GM19324 (cell line): Measurements from ENCODE around the gene TMEM198.

Source experiments
- ATAC-seq: cut with Tn5 transposase; IDR thresholded peaks from one replicate; pipeline ENCODE4 v1.9.1; 2021; ENCODE audit warnings: mild to moderate bottlenecking, moderate library complexity; ENCODE audit not compliant: unreplicated experiment, low FRiP score

TMEM198 gene

DNA sequence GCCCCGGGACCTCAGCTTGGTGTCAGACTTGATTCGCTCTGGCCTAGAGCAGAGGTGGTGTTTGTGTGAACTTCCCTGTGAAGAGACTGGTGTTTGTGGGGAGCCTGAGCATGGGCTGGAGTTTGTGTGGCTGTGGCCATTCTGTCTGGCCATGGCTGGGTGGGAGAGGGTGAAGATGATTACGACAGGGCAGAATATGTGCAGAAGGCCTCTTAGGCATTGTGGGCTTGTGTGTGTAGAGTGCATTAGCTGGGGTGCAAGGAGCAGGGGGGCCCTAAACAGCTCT is 17.0 kb downstream of the TMEM198 start:
- ATAC-seq = no peak

DNA sequence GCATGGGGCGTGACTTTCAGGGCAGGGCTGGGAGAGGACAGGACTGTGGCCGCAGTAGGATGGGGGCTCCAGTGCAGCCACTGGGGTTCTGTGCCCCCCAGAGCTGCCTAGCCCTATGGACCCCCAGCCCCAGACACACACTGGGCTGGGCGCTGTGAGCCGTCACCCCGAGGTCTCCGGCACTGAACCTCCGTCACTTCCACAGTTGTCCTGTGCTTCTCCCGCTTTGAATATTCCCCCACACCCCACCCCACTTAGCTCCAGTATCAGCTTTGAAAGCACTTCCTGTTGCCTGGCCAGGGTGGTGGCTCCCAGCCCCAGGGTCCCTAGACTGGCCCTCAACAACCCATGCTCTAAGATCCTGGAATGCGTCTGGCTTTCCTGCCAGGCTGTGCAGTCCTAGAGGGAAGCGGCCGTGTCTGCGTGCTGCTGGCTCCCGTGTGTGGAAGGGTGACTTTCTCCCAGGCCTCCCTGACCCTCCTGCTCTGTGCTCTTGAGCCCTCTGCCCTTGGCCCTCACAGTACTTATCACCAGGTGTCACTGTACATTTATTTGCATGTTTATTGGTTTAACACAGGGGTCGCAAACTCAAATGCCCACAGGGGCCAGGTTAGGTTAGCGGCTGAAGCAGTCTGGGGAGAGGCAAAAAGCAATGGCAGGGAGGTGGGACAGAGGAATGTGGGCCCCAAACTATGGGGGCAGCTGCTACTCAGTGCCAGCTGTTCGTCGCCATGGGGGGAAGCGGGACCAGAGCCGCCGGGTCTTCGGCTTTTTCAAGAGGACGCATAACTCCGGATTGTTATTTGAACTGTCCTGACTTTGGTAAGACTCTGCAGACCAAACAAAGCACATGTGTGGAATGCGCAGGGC is 17.6 kb downstream of the TMEM198 start:
- ATAC-seq = no peak

DNA sequence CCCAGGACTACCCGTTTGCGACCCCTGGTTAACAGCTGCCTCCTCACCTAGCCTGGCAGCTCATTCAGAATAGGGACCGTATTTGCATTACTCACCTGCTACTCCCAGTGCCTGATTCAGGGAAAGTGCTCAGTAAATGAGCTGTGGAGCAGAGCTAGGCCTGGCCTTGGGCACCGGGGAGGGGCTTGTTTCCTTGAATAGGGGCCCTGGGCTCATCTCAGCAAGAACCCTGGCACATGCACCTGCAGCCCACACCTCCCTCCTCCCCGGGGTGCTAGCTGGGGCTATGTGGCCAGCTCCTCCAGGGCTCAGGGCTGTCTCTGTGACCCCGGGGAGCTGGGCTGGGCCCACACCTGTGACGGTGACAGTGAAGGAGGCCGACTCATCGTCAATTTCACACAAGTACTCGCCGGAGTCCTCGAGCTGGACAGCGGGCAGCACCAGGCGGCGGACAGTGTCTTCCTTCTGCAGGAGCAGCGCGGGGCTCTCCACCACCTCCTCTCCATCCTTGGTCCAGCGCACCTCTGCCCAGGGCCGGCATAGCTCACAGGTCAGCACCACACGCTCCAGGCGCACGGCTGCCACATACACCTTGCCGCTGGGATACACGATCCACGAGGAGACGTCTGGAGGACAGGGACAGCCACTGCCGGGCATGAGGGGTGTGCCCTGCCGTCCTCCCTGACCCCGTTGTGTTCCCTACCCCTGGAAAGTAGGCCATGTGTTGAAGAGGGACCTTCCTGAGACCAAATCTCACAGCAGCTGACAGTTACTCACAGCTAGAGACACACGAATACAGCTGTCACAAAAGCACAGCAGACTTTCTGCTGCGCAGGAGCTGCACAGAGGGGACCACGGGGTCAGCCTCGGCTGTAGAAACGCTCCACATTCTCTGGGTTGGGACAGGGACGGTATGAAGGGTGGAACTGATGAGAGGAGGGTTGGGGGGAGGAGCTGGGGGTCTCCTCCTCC is 18.5 kb downstream of the TMEM198 start:
- no peak for ATAC-seq

DNA sequence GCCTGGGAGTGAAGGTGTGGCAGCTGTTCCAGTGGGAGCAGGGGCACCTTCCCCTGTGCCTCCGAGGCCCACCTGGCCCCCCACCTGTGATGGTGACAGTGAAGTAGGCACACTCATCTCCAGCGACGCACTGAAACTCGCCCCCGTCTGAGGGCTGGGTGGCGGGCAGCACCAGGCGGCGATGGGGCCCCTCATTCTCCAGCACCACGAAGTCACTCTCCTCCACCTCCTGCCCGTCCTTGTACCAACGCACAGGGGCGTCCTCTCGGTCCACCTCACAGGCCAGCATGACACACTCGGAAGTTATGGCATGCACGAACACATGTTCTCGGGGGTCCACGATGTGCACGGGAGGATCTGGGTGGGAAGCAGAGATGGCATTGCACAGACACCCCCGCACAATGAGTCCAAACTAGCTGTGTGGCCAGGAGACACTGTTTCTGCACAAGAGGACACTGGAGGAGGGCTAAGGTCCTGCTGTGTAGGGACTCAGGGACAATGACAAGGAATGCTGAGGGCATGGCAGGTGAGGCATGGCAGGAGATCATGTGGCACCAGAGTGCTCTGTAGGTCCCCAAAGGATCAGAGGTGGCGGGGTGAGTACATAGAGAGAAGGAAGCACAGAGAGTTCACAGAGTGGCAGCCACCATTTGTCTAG is 19.6 kb downstream of the TMEM198 start:
- no peak for ATAC-seq

- ATAC-seq = no peak
Observed at GRCh38 chr2:219565130-219566080, 21.6 kb downstream of the TMEM198 start.

GRCh38 chr2:219566640-219567039 is 22.8 kb downstream of the TMEM198 start:
- ATAC-seq = no peak

DNA sequence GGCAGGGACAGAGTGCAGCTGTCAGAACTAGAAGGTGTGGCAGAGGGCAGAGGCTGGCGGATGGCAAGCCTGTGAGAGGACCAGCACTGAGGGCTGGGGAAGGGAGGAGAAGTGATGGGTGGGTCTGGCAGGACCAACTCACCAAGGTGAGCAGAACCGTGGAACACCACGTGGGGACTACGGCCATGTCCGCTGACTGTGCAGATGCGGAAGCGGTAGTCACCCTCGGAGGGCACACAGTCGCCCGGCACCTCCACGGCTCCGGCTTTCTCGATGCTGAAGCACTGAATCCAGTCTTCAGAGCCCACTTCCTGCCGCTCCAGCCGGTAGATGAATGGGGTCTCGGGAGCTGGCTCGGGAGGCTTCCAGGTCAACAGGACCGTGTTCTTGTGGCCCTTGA is 23.3 kb downstream of the TMEM198 start:
- ATAC-seq = no peak

- no peak for ATAC-seq
Observed at GRCh38 chr2:219567791-219568361, 24.0 kb downstream of the TMEM198 start.

DNA sequence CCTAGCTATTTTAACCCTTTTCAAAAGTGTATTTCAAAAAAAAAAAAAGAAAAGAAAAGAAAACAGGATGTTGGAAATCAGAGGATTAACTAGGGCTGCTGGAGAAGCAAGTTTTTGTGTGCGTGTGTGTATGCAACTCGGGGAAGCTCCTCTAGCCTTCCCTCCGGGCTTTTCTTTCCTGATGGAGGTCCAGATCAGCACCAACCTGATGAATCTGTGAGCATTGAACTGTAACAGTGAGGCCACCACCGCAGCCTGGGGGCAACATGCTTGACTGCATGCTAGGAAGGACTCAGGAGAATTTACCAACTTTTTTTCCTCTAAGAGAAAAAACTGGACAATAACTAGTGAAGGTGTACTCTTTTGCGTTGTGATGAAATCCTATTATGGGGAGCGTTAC is 25.2 kb downstream of the TMEM198 start:
- ATAC-seq = no peak

- ATAC-seq = no peak
Observed at GRCh38 chr2:219569635-219570034, 25.8 kb downstream of the TMEM198 start.

DNA sequence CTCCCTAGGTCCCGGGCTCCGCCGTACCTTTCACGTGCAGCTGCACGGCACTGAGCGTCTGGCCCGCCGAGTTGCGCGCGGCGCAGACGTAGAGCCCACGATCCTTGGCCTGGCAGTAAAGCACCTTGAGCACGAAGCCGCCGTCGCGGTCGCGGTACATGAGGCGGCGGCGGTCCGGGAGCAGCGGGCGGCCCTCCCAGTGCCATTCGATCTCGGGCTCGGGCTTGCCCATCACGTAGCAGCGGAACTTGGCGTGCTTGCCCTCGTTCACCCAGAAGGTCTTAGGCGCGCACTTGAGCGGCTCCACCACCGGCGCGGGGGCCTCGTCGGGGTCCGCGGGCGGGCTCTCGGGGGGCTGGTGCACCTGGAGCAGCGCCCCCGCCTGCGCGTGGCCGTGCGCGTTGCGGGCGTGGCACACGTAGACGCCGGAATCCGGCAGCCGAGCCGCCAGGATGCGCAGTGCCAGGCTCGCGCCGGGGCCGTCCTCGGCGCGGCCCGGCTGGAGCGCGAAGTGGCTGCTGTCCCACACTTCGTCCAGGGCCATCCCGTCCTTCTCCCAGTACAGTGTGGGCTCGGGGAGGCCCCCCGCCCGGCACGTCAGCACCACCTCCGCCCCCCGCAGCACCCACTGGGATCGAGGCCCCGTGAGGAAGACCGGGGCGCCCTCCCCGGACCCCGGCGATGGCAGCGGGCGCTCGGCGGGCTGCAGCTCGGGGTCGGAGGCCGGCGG is 26.5 kb downstream of the TMEM198 start:
- no peak for ATAC-seq

DNA sequence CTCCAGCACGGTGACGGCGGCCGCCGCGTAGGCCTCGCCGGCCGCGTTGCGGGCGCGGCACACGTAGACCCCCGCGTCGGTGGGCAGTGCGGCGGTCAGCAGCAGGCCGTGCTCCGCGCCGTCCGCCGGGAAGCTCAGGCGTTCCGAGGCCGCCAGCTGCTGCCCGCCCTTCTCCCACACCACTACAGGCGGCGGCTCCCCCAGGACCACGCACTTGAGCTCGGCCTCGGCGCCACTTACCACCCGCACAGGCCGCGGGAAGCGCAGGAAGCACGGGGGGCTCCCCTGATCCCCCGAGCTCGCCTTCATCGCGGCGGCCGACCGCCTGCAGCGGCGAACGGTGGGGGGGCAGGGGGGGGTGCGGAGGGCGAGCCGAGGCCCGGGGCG is 27.1 kb downstream of the TMEM198 start:
- no peak for ATAC-seq

DNA sequence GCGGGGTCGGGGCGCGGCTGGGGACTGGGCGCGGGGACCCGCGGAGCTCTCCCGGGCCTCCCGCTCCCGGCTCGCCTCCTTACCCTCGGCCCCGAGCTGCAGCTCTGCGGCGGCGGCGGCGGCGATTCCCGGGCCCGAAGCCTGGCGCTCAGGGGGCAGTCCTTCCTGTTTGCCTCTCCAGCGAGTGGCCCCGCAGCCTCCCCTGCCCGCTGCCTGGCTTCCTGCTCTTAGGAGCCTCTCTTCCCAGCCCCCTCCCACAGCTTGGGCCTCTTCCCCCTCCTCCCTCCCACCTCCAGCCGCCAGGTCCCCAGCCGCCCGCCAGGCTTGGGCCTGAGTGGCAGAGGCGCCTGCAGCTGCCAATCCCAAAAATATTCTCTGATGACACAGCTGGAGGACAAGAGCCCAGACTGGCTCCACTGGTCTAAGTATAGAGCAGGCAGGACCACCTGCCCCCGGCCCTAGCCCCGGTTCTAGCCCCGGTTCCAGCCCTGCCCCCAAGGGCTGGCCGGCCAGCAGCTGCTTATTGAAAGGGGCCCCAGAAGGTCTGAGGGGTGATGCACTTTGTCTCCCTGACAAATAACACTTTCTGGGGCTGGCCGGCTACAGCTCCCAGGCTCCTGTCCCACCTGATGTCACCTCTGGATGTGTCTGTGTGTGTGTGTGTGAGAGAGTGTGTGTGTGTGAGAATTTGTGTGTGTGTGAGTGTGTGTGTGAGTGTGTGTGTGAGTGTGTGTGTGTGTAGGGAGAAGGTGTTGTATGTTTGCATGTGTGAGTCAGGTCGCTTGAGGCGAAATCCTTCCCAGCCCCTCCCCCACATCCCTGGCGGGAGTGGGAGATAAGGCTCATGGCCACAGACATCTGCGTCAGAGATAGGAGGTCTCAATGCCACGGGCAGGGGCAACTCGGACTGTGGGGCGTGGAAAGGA is 27.7 kb downstream of the TMEM198 start, which contains the start of gene OBSL1:
OBSL1 (minus strand) TSS at position 229 of the 926 bp plus-strand sequence. CDS start 307 bp downstream, outside the sequence.
- ATAC-seq = no peak

GRCh38 chr2:219572237-219573001 is 28.6 kb downstream of the TMEM198 start, which contains the start of gene INHA:
TSS of gene INHA (plus strand) at chr2:219572310. CDS start at chr2:219572375, 65 bp downstream.
- no peak for ATAC-seq

GRCh38 chr2:219573166-219573565 is 29.3 kb downstream of the TMEM198 start:
- no peak for ATAC-seq

GRCh38 chr2:219574484-219575311 is 30.9 kb downstream of the TMEM198 start:
- no peak for ATAC-seq
